CD4-positive, alpha-beta T cell treated with Interleukin-21 for 1 hour (primary cell): ENCODE results near the gene CTNNB1.

Source experiments
- DNase-seq: peaks from one replicate; pipeline ENCODE4 v3.0.0-alpha.2; 2020

CTNNB1 gene

DNA sequence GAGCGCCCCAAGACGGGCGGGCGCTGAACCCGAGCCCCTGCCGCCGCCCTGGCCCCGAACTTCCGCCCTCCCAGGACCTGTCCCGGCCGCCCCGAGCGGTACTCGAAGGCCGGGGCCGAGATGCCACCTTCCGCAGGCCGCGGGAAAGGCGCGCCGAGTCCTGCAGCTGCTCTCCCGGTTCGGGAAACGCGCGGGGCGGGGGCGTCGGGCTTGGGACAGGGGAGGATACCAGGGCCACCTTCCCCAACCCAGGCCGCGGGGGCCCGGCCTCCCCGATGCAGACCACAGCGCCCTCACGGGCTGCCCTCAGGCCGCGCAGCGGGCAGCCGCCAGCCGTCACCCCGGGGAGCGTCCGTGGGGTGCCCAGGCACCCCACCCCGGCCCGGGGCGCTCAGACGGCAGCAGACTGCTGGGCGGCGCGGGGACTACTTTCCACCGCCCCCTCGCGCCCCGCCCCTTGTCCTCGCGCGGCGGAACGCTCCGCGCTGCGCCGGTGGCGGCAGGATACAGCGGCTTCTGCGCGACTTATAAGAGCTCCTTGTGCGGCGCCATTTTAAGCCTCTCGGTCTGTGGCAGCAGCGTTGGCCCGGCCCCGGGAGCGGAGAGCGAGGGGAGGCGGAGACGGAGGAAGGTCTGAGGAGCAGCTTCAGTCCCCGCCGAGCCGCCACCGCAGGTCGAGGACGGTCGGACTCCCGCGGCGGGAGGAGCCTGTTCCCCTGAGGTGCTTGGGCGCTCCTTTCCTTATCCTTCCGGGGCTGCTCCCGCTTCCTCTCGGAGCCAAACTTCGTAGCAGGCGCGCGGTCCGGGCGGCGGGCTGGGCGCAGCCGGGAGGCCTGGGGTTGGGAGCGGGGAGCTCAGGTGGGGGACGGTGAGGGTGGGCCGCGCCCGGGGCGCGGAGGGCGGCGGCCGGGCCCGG lies at the start of gene CTNNB1:
CTNNB1 (plus strand) TSS at position 556 of the 916 bp plus-strand sequence. CDS start 24,564 bp downstream, outside the sequence.
- DNase-seq: peak; percentile 94

DNA sequence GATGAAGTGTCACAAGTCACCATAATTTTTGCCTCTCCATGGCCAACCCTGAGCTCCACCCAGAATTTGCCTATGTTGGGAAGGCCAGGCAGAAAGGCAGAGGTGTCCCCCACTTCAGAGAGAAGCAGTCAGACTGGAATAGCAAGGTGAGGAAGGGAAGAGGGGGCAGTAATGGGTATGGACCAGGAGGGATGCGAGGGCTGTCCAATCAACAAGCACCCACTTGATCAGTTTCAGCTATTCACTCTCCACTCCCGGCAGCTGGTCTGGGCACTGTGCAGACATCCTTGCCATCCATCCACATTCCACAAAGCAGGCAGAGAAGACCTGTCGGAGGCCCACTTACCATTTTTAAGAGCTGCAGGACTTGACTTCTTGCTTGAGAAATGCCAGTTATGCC lies 43.5 kb upstream of the CTNNB1 start:
- DNase-seq: no peak

DNA sequence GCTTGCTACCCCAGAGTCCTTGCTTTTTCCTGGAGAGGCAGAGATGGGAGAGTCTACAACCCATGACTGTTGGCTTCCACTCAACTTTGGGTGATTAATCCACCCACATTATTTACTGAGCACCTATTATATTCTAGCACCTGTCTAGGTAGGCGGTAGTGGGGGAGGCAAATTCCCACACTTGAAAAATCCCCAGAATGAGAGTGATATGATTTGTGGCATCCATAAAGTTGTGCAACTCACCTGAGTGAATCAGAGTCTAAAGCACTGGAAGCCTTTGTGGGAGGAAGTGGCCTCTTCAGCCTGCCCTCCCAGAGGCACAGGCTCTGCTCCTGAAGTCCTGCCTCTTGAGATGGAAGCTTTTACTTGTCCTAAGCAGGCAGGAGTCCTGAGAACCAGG lies 40.4 kb upstream of the CTNNB1 start:
- DNase-seq: no peak

DNA sequence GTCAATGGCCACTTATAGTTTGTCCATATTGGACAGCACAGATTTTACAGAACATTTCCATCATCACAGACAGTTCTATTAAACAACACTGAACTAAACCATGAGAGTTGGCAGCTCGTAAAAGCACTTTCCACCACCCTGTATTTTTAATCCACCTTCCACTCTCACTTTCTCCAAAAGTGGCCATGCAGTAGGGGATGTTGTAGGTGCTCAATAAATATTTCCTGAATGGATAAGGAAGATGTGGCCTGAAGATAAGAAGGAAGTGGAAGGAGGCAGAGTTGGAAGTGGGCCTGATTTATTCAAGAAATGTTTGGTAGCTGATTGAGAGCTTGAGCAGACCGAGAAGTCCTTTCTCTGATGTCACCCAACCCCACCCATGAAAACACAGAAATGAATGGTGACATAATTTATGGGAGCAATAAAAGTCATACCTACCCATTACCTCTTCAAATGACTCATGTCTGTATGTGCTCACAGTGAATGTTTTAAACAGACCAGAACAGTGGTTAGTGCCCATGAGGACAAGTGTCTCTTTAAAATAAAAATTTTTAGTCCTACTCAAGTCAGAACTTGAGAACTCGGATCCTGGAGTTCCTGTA lies 39.6 kb upstream of the CTNNB1 start:
- DNase-seq: no peak

DNA sequence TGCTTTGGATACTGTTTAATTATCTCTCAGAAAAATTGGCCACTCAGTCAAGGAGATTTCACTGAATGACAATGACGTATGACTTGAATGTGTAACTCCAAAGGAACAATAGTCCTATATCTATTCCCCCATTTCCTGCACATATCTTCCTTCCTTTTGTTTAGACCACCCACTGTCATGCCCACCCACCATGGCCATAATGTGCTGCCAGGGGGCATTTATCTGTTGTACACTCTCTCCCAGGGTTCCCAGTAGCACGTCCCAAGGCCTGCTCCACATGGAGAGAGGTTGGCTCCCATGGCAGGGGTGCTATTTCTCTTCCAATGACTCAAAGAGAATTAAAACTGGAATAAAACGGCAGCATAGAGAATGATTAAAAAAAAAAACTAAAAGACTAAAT lies 36.8 kb upstream of the CTNNB1 start:
- DNase-seq: no peak

DNA sequence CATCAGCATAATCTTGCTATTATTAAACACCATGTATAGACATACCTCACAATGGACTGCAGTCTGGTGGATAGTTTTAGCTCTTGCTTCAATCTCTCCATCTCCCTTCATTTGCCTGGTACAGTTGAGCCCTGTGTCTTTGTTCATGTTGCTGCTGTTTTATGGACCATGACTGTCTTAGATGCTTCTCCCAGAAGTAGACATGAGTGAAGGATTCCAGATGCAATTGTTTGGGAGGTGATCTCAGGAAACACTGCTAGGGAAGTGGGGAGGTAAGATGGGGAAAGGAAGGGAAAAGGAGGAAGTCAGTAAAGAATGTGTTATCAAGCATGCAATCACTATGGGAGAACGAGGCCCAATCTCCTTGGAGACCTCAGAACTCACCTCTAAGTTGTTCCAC lies 36.3 kb upstream of the CTNNB1 start:
- no peak for DNase-seq

GRCh38 chr3:41163421-41163820 lies 35.9 kb upstream of the CTNNB1 start:
- no peak for DNase-seq

DNA sequence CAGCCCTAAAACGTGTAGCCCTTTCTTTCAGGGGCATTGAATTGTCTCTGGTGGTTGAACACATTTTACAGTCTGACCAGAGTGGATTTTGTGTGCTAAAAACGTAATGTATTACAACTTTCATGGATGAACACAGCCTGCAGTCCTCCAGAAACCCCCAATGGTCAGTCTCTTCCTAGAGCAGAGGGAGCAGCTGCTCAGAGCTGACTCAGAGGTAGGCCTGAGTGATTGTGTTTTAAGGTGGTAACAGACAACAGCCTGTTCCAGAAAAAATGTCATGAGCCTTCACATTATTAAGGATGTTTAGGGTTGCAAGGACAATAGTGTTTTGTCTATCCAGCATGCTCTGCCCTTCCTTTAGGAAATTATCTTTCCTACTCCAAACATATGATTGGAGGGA lies 34.5 kb upstream of the CTNNB1 start:
- no peak for DNase-seq

- no peak for DNase-seq
These were observed 31.4 kb upstream of the CTNNB1 start for GRCh38 chr3:41167722-41168497.

DNA sequence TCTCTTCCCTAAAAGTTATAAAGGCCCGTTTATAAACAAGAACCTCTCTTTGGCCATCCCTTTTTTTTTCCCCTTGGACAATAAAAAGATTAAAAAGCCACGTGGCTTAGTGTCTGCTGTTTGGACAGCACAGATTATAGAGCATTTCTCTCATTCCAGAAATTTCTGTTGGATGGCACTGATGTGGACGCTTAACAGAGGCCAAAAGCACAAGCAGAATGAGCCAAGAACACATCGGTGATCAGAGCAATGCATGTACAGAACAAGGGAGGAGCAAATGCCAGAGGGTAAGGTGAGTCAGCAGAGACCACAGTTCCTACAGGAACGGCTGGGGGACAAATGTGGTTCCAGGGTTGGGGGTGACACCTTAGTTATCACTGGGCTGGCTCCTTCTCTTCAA lies 30.3 kb upstream of the CTNNB1 start:
- DNase-seq: no peak

GRCh38 chr3:41173926-41174885 lies 25.1 kb upstream of the CTNNB1 start:
- no peak for DNase-seq

DNA sequence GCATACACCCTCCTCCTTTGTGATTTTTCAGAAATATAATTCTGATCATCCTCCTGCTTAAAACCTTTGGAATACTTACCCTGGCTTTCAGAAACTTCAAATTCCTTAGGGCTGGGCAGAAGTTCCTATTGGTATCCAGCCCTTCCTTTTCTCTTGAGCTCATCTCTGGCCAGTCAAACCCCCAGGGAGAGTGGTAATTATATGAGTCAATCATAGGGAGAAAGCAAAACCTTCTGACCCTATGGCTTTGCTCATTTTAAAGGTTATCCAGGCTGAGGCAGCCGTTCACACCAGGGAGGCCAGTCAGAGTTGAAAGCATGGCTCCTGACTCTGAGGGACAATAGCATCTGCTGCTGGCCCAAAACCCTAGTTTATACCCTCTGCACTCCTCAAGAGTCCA lies 23.9 kb upstream of the CTNNB1 start:
- DNase-seq: no peak

DNA sequence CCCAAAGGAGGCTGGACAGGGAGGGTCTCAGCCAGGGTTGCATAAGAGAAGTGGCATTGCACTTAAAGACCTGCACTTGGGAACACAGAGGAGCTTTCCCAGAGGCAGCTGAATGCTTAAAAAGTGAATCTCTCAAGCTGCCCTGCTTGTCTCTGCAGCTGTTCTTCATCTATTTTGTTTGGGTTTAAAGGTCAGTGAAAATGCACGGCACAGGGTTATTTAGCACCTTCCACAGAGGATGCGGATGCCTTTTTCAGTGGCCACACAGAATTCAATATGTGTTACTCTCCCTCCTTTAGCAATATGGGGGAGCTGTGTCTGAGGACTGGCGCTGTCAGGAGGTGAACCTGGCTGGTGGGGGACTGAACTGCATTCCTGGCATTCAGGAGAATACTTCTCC lies 22.7 kb upstream of the CTNNB1 start:
- no peak for DNase-seq

DNA sequence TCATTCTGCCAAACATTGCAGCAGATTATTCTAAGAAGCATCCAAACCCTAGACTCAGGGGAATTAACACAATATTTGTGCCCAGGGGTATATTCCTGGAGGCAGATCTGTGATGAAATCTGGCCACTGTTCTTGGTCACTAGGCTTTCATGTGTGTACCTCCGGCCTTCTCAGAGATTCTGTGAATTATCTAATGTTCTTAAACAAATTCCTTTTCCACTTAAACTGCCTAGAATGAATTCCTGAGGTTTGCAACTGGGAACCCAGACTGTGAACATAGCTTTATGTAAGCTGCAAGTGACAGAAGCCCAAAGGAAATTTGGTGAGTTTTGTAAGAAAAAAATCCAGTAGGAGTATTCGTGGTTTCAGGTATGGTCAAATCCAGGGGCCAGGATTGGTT lies 20.7 kb upstream of the CTNNB1 start:
- DNase-seq: no peak

DNA sequence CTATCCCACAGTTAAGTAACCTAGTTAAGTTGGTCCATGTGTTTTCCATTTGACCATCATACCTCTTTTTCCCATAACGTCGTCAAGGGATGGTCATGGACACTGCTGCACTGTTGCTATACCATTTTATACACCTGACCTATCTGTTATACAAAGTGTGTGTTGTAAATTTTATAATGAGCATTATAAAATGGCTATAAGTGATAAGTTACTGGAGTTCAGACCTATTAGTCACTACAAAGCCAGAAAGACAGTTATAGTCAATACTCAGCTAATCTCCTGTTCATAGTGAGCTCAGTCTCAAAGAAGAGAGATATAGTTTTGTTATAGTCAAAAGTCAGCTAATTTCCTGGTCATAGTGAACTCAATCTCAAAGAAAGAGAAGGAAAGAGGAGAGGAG lies 18.9 kb upstream of the CTNNB1 start:
- no peak for DNase-seq

DNA sequence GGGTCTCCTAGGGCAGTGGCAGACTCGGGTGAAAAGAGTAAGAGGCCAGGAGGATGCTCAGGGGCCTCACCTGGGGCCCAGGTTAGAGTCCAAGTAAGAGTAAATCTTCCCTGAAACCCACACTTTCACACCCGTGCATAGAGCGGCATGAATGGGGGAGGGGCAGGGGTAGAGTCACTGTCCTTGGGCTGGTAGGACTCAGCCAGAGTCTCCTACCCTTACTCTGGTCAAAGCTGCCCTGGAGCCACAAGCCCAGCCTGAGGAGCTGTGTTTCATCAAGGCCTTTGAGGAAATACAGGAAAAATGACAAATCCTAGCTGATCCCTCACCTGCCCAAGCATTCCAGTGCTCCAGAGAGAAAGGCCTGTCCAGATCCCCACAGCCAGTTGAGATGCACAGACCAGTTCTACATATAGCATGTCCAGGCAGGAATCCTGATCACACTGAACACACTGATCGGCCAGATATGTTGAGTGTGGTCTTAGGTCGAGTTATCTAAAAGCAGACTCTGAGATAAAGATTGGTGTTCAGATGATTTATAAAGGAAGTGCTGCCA lies 16.7 kb upstream of the CTNNB1 start:
- DNase-seq: no peak

- no peak for DNase-seq
These were observed 14.9 kb upstream of the CTNNB1 start for GRCh38 chr3:41184394-41184793.

DNA sequence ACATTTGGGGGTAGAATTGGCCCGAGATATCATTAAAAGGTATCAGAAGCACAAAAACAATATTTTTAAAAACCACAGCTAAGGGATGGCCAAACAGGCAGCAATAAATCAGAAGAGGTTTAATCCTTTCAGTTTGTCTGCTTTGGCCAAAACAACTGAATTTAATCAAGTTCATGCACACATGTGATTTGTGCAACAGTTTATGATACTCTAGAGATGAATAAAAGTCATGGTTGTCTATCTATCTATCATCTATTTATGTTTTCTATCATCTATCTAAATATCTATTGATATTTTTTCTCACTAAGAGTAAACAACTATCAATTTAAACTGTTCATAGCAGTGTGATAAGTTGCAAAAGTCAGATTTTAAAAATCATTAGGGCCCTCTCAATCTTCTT lies 13.0 kb upstream of the CTNNB1 start:
- DNase-seq: no peak

- no peak for DNase-seq
These were observed 11.0 kb upstream of the CTNNB1 start for GRCh38 chr3:41188306-41188705.

DNA sequence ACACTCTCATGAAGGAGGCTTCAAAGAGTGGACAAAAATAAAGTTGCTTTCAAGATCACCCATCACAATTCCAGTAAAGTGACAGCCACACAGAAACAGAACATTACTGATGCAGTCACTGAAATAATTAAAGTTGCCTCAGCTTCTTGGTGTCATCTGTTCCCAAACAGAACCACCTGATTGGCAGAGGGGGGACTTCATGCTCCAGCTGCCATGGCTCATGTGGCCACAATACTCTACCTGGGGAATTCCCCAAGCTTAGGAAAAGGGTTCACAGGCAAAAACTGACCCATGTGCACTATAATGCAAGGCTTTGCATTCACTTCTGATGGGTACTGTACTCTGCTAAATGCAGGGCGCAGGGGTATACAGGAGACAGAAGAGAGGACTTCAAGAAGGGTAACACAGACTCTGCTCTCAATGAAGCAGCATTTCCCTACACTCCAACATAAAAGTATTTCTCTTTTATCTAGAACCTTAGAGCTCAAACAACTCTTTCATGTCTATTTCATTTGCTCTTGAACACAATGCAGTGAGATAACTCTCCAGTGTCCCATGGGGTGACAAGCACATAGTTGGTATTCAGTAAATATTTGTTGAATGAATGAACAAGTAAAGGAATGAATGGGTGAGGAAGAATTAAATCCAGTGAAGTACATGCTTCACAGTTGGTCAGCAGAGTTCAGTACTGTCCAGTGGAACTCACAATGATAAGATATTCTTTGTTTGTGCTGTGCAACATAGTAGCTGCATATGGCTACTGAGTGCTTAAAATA lies 8.6 kb upstream of the CTNNB1 start:
- no peak for DNase-seq

DNA sequence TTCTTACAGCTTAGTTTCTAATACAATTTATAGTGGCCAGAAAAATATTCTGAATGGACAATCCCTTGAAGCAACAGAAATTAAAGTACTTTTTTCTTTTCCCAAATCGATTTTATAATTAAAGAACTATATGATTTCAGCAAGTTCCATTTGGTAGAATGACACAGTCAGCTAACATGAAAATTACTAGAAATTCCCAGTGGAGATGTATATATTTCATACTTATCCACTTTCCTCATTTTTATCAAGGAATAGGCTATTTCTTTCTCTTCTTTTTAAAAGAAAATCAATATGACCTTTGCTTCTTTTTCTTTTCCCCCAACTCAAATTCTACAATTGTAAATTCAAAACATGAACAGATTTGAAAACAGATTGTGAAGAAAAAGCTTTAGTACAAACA lies 6.4 kb upstream of the CTNNB1 start:
- DNase-seq: no peak
